ENCODE measurements around the gene SSH2. TPM values are rescaled to one million over a fixed set of nuclear protein-coding genes. Genes with fewer than 3 reads are reported as not detected.

SSH2 gene
- total RNA-seq, 1 donor from 2014 or later: 12.2 TPM

GRCh38 chr17:29622337-29623282 lies 307.4 kb downstream of the SSH2 start, which contains the start of gene CORO6:
Gene CORO6 (minus strand): TSS chr17:29622912. CDS start chr17:29621421, 1,491 bp downstream.
- Histone ChIP-seq H3K9me3 (ENCODE audit: low read depth) (no peaks in the 10 kb centered on the region), H3K4me2 (peak within 1 kb of the TSS; percentile 97), H3K36me3 (no peaks in the 10 kb centered on the region), H3K4me1 (peaks cover 10% of the 10 kb centered on the region), H3F3A (ENCODE audit: low read depth) (peaks cover 24% of the 10 kb centered on the region), H3K4me3 (peak within 1 kb of the TSS; percentile 75), H3K27me3 (peaks cover 67% of the 10 kb centered on the region), H3K27ac (no peak within 1 kb of the TSS), H2AFZ (replicated peaks) (peak within 1 kb of the TSS; percentile 94), H4K20me1 (ENCODE audit: low read depth) (no peaks in the 10 kb centered on the region), H3K9ac (no peak within 1 kb of the TSS), H3K79me2 (ENCODE audit: low read depth) (no peaks in the 10 kb centered on the region)
- peak within 1 kb of the TSS; percentile 85 for H3K4me3 Mint-ChIP-seq
- no peak within 1 kb of the TSS for H3K27ac Mint-ChIP-seq
- H3K9me3 Mint-ChIP-seq: no peaks in the 10 kb centered on the region
- peaks cover 20% of the 10 kb centered on the region for H3K4me1 Mint-ChIP-seq
- peaks cover 3% of the 10 kb centered on the region for H3K36me3 Mint-ChIP-seq
- H3K27me3 Mint-ChIP-seq (ENCODE audit: insufficient read depth, low read depth): peaks cover 21% of the 10 kb centered on the region
- peak; percentile 48 for TF ChIP-seq EZH2phosphoT487 (IDR thresholded peaks at IDR 0.05)
- TF ChIP-seq CTCF (IDR thresholded peaks at IDR 0.05): no peak
- peak; percentile 68 for TF ChIP-seq EZH2 (IDR thresholded peaks at IDR 0.05)
- DNase-seq (ENCODE audit: low spot score): peak; percentile 92

DNA sequence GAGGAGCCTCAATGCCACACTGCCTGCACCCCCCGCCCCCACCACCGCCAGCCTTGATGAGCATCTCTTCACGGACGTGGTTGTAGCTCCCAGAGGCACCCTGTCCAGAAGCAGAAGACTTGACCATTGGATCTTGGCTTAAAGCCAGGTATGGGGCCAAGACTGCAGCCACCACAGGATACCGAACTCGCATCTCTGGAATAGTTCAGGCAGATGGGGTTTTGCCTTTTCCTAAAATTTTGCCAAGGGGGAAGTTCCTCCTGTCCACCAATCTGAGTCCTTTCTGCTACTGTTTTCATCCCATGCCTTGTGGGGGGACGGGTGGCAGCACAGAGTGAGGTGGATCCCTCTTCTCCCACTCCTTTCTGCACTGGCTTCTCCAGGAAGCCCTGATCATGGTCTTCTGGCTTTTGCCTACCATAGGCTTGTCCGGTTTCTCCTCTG lies 308.3 kb downstream of the SSH2 start:
- peaks cover 24% of the 10 kb centered on the region for H3F3A ChIP-seq (ENCODE audit: low read depth)
- no peaks in the 10 kb centered on the region for H3K79me2 ChIP-seq (ENCODE audit: low read depth)
- peaks cover 24% of the 10 kb centered on the region for H3K27me3 Mint-ChIP-seq (ENCODE audit: insufficient read depth, low read depth)
- no peak overlapping the region for H3K27ac ChIP-seq
- peak overlapping the region; percentile 85 for H3K4me3 Mint-ChIP-seq
- DNase-seq (ENCODE audit: low spot score): no peak
- H4K20me1 ChIP-seq (ENCODE audit: low read depth): peaks cover 3% of the 10 kb centered on the region
- H3K9ac ChIP-seq: no peak overlapping the region
- no peak overlapping the region for H2AFZ ChIP-seq (replicated peaks)
- no peaks in the 10 kb centered on the region for H3K9me3 ChIP-seq (ENCODE audit: low read depth)
- H3K4me1 Mint-ChIP-seq: peaks cover 24% of the 10 kb centered on the region
- peaks cover 76% of the 10 kb centered on the region for H3K27me3 ChIP-seq
- no peak overlapping the region for H3K27ac Mint-ChIP-seq
- peak overlapping the region; percentile 97 for H3K4me2 ChIP-seq
- H3K9me3 Mint-ChIP-seq: no peaks in the 10 kb centered on the region
- H3K36me3 ChIP-seq: no peaks in the 10 kb centered on the region
- peaks cover 3% of the 10 kb centered on the region for H3K36me3 Mint-ChIP-seq
- peak overlapping the region; percentile 75 for H3K4me3 ChIP-seq
- H3K4me1 ChIP-seq: peaks cover 10% of the 10 kb centered on the region
- TF ChIP-seq EZH2phosphoT487 (IDR thresholded peaks at IDR 0.05): no peak
- peak; percentile 13 for TF ChIP-seq EZH2 (IDR thresholded peaks at IDR 0.05)
- TF ChIP-seq CTCF (IDR thresholded peaks at IDR 0.05): no peak

DNA sequence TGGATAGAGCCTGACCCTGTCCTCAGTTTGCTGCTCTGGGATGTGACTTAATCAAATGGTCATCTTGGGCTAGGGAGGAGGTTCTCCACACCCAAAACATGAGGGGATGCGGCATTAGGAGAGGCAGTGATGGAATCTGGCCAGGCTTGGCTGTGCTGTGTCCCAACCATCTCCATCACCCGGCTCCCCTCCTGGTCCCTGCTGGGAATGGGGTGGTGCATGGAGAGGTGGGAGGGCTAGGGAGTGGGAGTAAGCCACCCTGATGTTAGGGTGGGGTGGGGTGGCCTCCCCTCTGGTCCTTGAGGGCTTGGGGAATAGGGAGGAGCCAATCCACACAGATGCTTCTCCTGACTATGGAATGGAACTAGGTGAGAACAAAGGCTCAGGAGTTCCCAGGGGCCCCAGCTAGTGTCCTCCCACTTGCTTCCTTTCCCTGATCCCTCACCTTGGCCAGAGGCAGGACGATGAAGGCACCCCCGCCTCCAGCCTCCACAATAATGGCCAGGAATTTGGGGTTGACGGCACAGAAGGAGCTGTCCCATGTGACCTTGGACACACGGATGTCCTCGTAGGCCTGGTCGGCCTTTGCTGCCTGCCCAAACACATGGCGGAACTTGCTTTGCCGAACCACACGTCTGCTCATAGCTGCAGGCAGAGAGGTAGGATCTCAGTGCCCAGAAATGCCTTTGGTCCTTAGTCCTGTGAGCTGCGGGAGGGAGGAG lies 309.1 kb downstream of the SSH2 start:
- H3F3A ChIP-seq (ENCODE audit: low read depth): peaks cover 33% of the 10 kb centered on the region
- H3K4me1 Mint-ChIP-seq: peaks cover 30% of the 10 kb centered on the region
- no peak overlapping the region for H3K9ac ChIP-seq
- no peak overlapping the region for H3K27ac ChIP-seq
- H3K36me3 ChIP-seq: no peaks in the 10 kb centered on the region
- H3K79me2 ChIP-seq (ENCODE audit: low read depth): no peaks in the 10 kb centered on the region
- H3K27ac Mint-ChIP-seq: no peak overlapping the region
- H3K4me3 ChIP-seq: no peak overlapping the region
- H3K4me1 ChIP-seq: peaks cover 15% of the 10 kb centered on the region
- H3K4me2 ChIP-seq: no peak overlapping the region
- H4K20me1 ChIP-seq (ENCODE audit: low read depth): peaks cover 11% of the 10 kb centered on the region
- no peaks in the 10 kb centered on the region for H3K9me3 ChIP-seq (ENCODE audit: low read depth)
- peaks cover 84% of the 10 kb centered on the region for H3K27me3 ChIP-seq
- peak overlapping the region; percentile 85 for H3K4me3 Mint-ChIP-seq
- H2AFZ ChIP-seq (replicated peaks): no peak overlapping the region
- DNase-seq (ENCODE audit: low spot score): no peak
- no peaks in the 10 kb centered on the region for H3K9me3 Mint-ChIP-seq
- H3K36me3 Mint-ChIP-seq: peaks cover 3% of the 10 kb centered on the region
- no peak for TF ChIP-seq EZH2 (IDR thresholded peaks at IDR 0.05)
- no peak for TF ChIP-seq CTCF (IDR thresholded peaks at IDR 0.05)
- no peak for TF ChIP-seq EZH2phosphoT487 (IDR thresholded peaks at IDR 0.05)
- peaks cover 32% of the 10 kb centered on the region for H3K27me3 Mint-ChIP-seq (ENCODE audit: insufficient read depth, low read depth)

All from neural progenitor cell (in vitro differentiated cells).